Naive thymus-derived CD4-positive, alpha-beta T cell (primary cell): ENCODE results near the gene MYCL. TPM values are rescaled to one million over a fixed set of nuclear protein-coding genes. Genes with fewer than 3 reads are reported as not detected.

ENCODE experiments used
- ATAC-seq: fragments of 150-1000 bp; cut with Tn5 transposase; 2 replicates; pipeline ENCODE4 v1.10.0; 2021; ENCODE audit warnings: mild to moderate bottlenecking, moderate library complexity
- CTCF ChIA-PET: fragments of 350-600 bp; sonication (Branson Sonifier 250); formaldehyde crosslinking; loops from one replicate; lab custom pipeline; 2021; ENCODE audit warnings: antibody characterized with exemption; lab: Charles Lee
- POLR2A ChIA-PET: fragments of 350-600 bp; sonication (Branson Sonifier 250); formaldehyde crosslinking; loops from one replicate; lab custom pipeline; 2021; ENCODE audit warnings: antibody characterized with exemption, inconsistent platforms; lab: Charles Lee
- DNase-seq, 9 donors: peaks; one replicate each; pipeline versions ENCODE4 v3.0.0 to v3.0.0-alpha.2; 2020 to 2022; ENCODE audit warnings: mixed read lengths in 1 of 9
- H3K27ac ChIP-seq: one replicate; pipeline ENCODE4 v1.7.0; 2013; ENCODE audit warnings: mild to moderate bottlenecking, low read depth, low read length, moderate library complexity
- H3K27me3 ChIP-seq, 2 donors: one replicate each; pipeline ENCODE4 v1.7.0; 2013; ENCODE audit warnings: low read length in 2 of 2, mild to moderate bottlenecking in 2 of 2, moderate library complexity in 2 of 2; ENCODE audit not compliant: control insufficient read depth in 2 of 2, insufficient read depth in 2 of 2
- H3K36me3 ChIP-seq, 3 experiments: 1 replicate in 2 of 3; 2 replicates in 1 of 3; pipeline ENCODE4 v1.7.0; 2013; ENCODE audit warnings: low read length in 3 of 3, mild to moderate bottlenecking in 3 of 3, moderate library complexity in 1 of 3; ENCODE audit not compliant: insufficient read depth in 3 of 3, control insufficient read depth in 2 of 3
- H3K4me1 ChIP-seq, 2 donors: one replicate each; pipeline ENCODE4 v1.7.0; 2013; ENCODE audit warnings: low read length in 2 of 2, mild to moderate bottlenecking in 2 of 2, moderate library complexity in 1 of 2; ENCODE audit not compliant: control insufficient read depth in 2 of 2, insufficient read depth in 2 of 2
- H3K4me3 ChIP-seq: 2 replicates; pipeline ENCODE4 v1.7.0; 2013; ENCODE audit warnings: mild to moderate bottlenecking, low read length
- H3K9me3 ChIP-seq, 3 experiments: 1 replicate in 2 of 3; 2 replicates in 1 of 3; pipeline ENCODE4 v1.7.0; 2013; ENCODE audit warnings: low read length in 3 of 3; ENCODE audit not compliant: control insufficient read depth in 2 of 3
- H3K27ac Mint-ChIP-seq, 9 donors: one replicate each; pipeline ENCODE4 v1.8.0; 2020 to 2022; ENCODE audit warnings: mixed read lengths in 9 of 9, mild to moderate bottlenecking in 8 of 9, moderate library complexity in 5 of 9, inconsistent platforms in 2 of 9
- H3K27me3 Mint-ChIP-seq, 5 donors: one replicate each; pipeline ENCODE4 v1.8.0; 2021 to 2022; ENCODE audit warnings: mixed read lengths in 5 of 5, mild to moderate bottlenecking in 1 of 5
- H3K36me3 Mint-ChIP-seq, 5 donors: one replicate each; pipeline ENCODE4 v1.8.0; 2020 to 2022; ENCODE audit warnings: mixed read lengths in 5 of 5, mild to moderate bottlenecking in 3 of 5, inconsistent platforms in 1 of 5
- H3K4me1 Mint-ChIP-seq, 7 donors: one replicate each; pipeline ENCODE4 v1.8.0; 2020 to 2022; ENCODE audit warnings: mixed read lengths in 7 of 7, mild to moderate bottlenecking in 3 of 7, inconsistent platforms in 1 of 7
- H3K4me3 Mint-ChIP-seq, 10 donors: one replicate each; pipeline ENCODE4 v1.8.0; 2020 to 2022; ENCODE audit warnings: mild to moderate bottlenecking in 10 of 10, mixed read lengths in 10 of 10, moderate library complexity in 6 of 10, inconsistent platforms in 2 of 10
- H3K9me3 Mint-ChIP-seq, 11 donors: one replicate each; pipeline ENCODE4 v1.8.0; 2020 to 2022; ENCODE audit warnings: mixed read lengths in 11 of 11, mild to moderate bottlenecking in 4 of 11, inconsistent platforms in 1 of 11, moderate library complexity in 1 of 11
- intact Hi-C, 2 donors: fragments of 100-400 bp; cut with micrococcal nuclease; formaldehyde crosslinking; loops; one replicate each; pipeline ENCODE4 v1.15.1; 2023
- polyA plus RNA-seq, 2 donors: library from polyadenylated mRNA; unstranded; fragments of 300-500 nt; fragmentation: Illumina TruSeq; gene quantifications; one replicate each; pipeline ENCODE4 v1.2.3, GENCODE V29; 2021
- total RNA-seq, 6 experiments: library from RNA in 5 of 6; stranded (reverse) in 5 of 6; gene quantifications; 1 replicate in 5 of 6; 2 replicates in 1 of 6; pipeline ENCODE4 v1.2.3 and lab custom pipeline; 2021 to 2026

Gene MYCL
- total and polyA plus RNA-seq, 7 experiments from 2014 or later, result 0.05 to 8.1 (median 0.46) TPM; not detected in 2

DNA sequence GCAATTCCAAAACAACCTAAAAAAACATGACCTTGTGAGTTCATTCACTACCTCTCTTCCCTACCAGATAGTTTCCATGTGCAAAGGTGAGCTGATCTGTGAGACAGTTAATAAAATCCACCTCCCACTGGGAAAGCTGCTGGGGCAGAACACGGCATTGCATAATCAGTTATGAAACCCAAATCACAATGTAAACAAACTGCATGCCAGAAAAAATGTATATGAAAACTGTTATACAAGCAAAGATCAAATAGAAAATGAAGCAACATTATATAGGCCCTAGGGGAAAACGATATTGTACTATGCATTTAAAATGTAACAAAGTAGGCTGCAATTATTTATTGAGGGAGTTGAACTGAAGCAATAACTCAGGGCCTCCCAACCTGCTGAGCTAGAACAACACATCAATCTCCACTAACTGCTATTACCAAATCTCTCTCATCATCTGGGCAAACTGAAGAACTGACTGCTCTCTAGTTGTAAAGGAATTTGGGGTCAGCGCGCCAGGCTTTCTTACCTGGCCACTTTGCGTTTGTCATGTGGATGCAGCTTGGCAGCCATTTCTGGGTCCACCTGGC, 49.4 kb downstream of the MYCL start:
- ATAC-seq (no peak), DNase-seq (no peak)
- ChIA-PET CTCF (no interaction called here), POLR2A (no interaction called here)
- Mint-ChIP-seq H3K27ac (peak overlapping the region in 2 of 9 donors; percentile 1 to 28), H3K36me3 (peaks cover 3 to 35% (median 11%) of the 10 kb centered on the region in 5 donors), H3K27me3 (no peaks in the 10 kb centered on the region), H3K4me3 (no peak overlapping the region), H3K4me1 (peaks cover 0 to 13% (median 6%) of the 10 kb centered on the region in 7 donors), H3K9me3 (no peaks in the 10 kb centered on the region)
- H3K4me1 ChIP-seq, result no peaks in the 10 kb centered on the region
- no peaks in the 10 kb centered on the region for H3K27me3 ChIP-seq
- H3K4me3 ChIP-seq, result no peak overlapping the region
- intact Hi-C loops, result no loop called here
- H3K9me3 ChIP-seq, result no peaks in the 10 kb centered on the region
- peaks cover 0 to 37% (median 0%) of the 10 kb centered on the region in 3 experiments for H3K36me3 ChIP-seq
- H3K27ac ChIP-seq, result no peak overlapping the region

DNA sequence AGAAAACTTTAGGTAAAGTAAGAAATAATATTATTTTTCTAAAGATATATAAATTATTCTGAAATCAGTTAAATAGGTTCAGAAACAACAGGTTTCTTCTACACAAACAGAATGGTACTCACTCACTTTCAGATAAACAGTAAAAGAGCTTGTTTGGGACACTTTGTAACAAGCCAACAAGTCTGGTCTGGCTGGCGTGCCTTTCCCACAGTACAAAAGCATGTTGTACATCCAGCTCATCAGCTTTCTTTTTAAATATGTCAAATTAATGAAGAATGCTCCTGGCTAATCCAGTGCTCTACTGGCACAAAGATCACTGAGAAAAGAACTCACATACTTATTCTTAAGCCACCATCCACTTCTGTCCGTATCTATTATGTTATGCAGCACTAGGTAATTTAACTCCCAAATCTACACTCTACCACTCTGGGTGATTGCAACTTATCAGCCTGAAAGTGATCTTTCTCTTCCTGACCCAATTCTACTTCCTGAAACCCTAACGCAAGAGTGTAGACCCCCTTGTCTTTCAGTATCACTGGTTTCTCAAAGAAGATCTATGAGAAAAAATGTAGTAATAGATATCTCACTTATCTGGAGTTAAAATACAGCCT, 51.0 kb downstream of the MYCL start:
- POLR2A ChIA-PET, result interaction anchor here (0.8 kb wide), 1 partner anchor 12 kb away, joined by 3 read pairs; no protein-coding TSS in a partner anchor
- no peak overlapping the region for H3K4me3 Mint-ChIP-seq

GRCh38 chr1:39849203-39849602, 52.5 kb downstream of the MYCL start:
- H3K36me3 ChIP-seq, result peaks cover 0 to 11% (median 0%) of the 10 kb centered on the region in 3 experiments
- H3K27me3 ChIP-seq, result no peaks in the 10 kb centered on the region
- H3K4me3 ChIP-seq, result no peak overlapping the region
- peaks cover 0 to 24% (median 4%) of the 10 kb centered on the region in 5 donors for H3K36me3 Mint-ChIP-seq
- no peaks in the 10 kb centered on the region for H3K9me3 ChIP-seq
- H3K4me1 Mint-ChIP-seq, result peaks cover 19 to 33% (median 30%) of the 10 kb centered on the region in 7 donors
- H3K4me1 ChIP-seq, result peaks cover 20 to 21% of the 10 kb centered on the region in 2 donors
- ATAC-seq, result no peak
- H3K4me3 Mint-ChIP-seq, result no peak overlapping the region
- H3K9me3 Mint-ChIP-seq, result no peaks in the 10 kb centered on the region
- CTCF ChIA-PET, result interaction anchor here (1.0 kb wide), 1 partner anchor 820 kb away, joined by 3 read pairs; no protein-coding TSS in a partner anchor
- no peak overlapping the region for H3K27ac ChIP-seq
- peak overlapping the region in 3 of 9 donors; percentile 0 to 83 (median 9) for H3K27ac Mint-ChIP-seq
- POLR2A ChIA-PET, result no interaction called here
- H3K27me3 Mint-ChIP-seq, result no peaks in the 10 kb centered on the region
- intact Hi-C loops, result loop anchor here in 1 of 2 donors (5.0 kb wide), 1 partner anchor 33 kb away; the partner anchor contains the start of gene TRIT1
- DNase-seq, result no peak

More for the DNA sequence above, 51.0 kb downstream of the MYCL start:
- no peaks in the 10 kb centered on the region for H3K27me3 ChIP-seq
- H3K36me3 ChIP-seq, result peaks cover 0 to 25% (median 0%) of the 10 kb centered on the region in 3 experiments
- DNase-seq, result no peak
- H3K27ac ChIP-seq, result no peak overlapping the region
- ATAC-seq, result no peak
- no peaks in the 10 kb centered on the region for H3K9me3 ChIP-seq
- H3K27ac Mint-ChIP-seq, result peak overlapping the region in 4 of 9 donors; percentile 5 to 42 (median 28)
- H3K36me3 Mint-ChIP-seq, result peaks cover 3 to 34% (median 11%) of the 10 kb centered on the region in 5 donors
- no peaks in the 10 kb centered on the region for H3K9me3 Mint-ChIP-seq
- intact Hi-C loops, result no loop called here
- no peak overlapping the region for H3K4me3 ChIP-seq
- CTCF ChIA-PET, result interaction anchor here (0.7 to 1.5 kb wide), 2 partner anchors 33 to 43 kb away, joined by 3 read pairs; no protein-coding TSS in a partner anchor
- no peaks in the 10 kb centered on the region for H3K27me3 Mint-ChIP-seq
- H3K4me1 Mint-ChIP-seq, result peaks cover 5 to 18% (median 15%) of the 10 kb centered on the region in 7 donors
- peaks cover 5 to 6% of the 10 kb centered on the region in 2 donors for H3K4me1 ChIP-seq

DNA sequence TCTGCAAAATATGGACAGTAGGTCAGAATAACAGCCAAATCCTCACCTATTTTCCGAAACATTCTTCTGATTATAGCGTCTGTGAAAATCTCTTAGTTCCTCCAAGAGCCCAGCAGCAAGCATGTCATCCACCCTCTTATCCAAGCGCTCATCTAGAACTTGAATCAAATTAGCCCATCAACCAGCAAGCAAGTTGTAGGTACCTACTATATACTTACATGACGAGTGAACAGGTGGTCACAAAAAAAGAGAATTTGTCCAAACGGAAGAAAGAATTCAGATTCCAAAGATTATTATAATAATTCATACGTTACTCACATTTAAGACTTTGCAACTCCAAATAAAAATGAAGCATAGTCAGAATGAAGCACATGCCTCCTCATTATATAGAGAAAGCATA, 53.8 kb downstream of the MYCL start:
- POLR2A ChIA-PET, result no interaction called here

DNA sequence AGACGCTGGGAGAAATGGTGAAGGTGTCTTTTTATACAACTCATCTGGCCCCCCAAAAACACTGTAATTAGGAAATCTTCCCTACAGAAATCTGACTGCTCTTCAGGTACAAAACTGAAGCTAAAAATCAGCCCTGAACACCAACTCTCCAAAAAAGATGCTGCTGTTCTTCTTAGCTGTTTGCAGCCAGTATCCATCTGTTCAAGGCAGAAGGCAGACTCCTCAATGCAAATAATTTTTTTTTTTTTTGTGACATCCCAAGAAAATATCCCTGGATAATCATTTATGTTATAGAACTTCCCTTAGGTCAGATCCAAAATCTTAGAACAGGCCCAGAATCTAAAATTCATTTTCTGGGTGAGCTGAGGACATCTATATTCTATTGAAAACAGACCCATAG, 54.9 kb downstream of the MYCL start:
- Histone ChIP-seq H3K9me3 (no peaks in the 10 kb centered on the region), H3K4me3 (no peak overlapping the region), H3K36me3 (peaks cover 0 to 7% (median 0%) of the 10 kb centered on the region in 3 experiments), H3K27ac (peak overlapping the region; percentile 77), H3K4me1 (peaks cover 43 to 45% of the 10 kb centered on the region in 2 donors), H3K27me3 (no peaks in the 10 kb centered on the region)
- no peaks in the 10 kb centered on the region for H3K27me3 Mint-ChIP-seq
- no peak overlapping the region for H3K4me3 Mint-ChIP-seq
- intact Hi-C loops, result loop anchor here in 1 of 2 donors (5.0 kb wide), 1 partner anchor 36 kb away; the partner anchor contains the start of gene TRIT1
- H3K27ac Mint-ChIP-seq, result peak overlapping the region; percentile 9 to 97 (median 94)
- ChIA-PET POLR2A (interaction anchor here (0.7 to 1.1 kb wide), 2 partner anchors 166 to 245 kb away, joined by 3 read pairs; no protein-coding TSS in a partner anchor), CTCF (interaction anchor here (1.3 kb wide), 1 partner anchor 56 kb away, joined by 4 read pairs; no protein-coding TSS in a partner anchor)
- DNase-seq (no peak), ATAC-seq (no peak)
- peaks cover 0 to 23% (median 7%) of the 10 kb centered on the region in 5 donors for H3K36me3 Mint-ChIP-seq
- peaks cover 0 to 1% (median 0%) of the 10 kb centered on the region in 11 donors for H3K9me3 Mint-ChIP-seq
- peaks cover 37 to 57% (median 49%) of the 10 kb centered on the region in 7 donors for H3K4me1 Mint-ChIP-seq

More for the DNA sequence above, 53.8 kb downstream of the MYCL start:
- no peak overlapping the region for H3K27ac ChIP-seq
- ATAC-seq (no peak), DNase-seq (no peak)
- Mint-ChIP-seq H3K27me3 (no peaks in the 10 kb centered on the region), H3K27ac (peak overlapping the region in 8 of 9 donors; percentile 14 to 96 (median 69)), H3K36me3 (peaks cover 0 to 25% (median 0%) of the 10 kb centered on the region in 5 donors), H3K4me1 (peaks cover 27 to 46% (median 43%) of the 10 kb centered on the region in 7 donors), H3K9me3 (peaks cover 0 to 1% (median 0%) of the 10 kb centered on the region in 11 donors), H3K4me3 (no peak overlapping the region)
- no peak overlapping the region for H3K4me3 ChIP-seq
- CTCF ChIA-PET, result no interaction called here
- no peaks in the 10 kb centered on the region for H3K9me3 ChIP-seq
- no peaks in the 10 kb centered on the region for H3K27me3 ChIP-seq
- peaks cover 0 to 7% (median 0%) of the 10 kb centered on the region in 3 experiments for H3K36me3 ChIP-seq
- H3K4me1 ChIP-seq, result peaks cover 32 to 34% of the 10 kb centered on the region in 2 donors
- intact Hi-C loops, result loop anchor here in 1 of 2 donors (5.0 kb wide), 1 partner anchor 34 kb away; the partner anchor contains the start of gene TRIT1
